Thoracic aorta (tissue), 2 donors: ENCODE measurements around the gene DIP2C. TPM values are rescaled to one million over a fixed set of nuclear protein-coding genes. Genes with fewer than 3 reads are reported as not detected.
A peak's percentile ranks its signal among the peaks of the same experiment; 100 is the strongest.
"Not testable (repeated sequence)": the region's sequence is repeated elsewhere in the genome, so short reads cannot be mapped to it uniquely, and the experiment has no call there.

ENCODE experiments used
- ATAC-seq: fragments of 150-250 bp; one replicate; pipeline ENCODE4 v1.8.0; 2017; ENCODE audit warnings: low read depth; ENCODE audit not compliant: insufficient number of reproducible peaks, low FRiP score
- DNase-seq: peaks from one replicate; pipeline ENCODE4 v3.0.0-alpha.2; 2020; ENCODE audit warnings: low spot score
- H3K27ac ChIP-seq, 2 donors: fragments of 200-600 bp; sonication (generic); 1 replicate in 1 of 2; 2 replicates in 1 of 2; pipeline ENCODE4 v1.5.1; 2016; ENCODE audit warnings: mild to moderate bottlenecking in 2 of 2, moderate library complexity in 2 of 2
- H3K27me3 ChIP-seq: fragments of 200-600 bp; sonication (generic); replicated peaks from 2 replicates; pipeline ENCODE4 v1.6.0; 2016; ENCODE audit warnings: mild to moderate bottlenecking; ENCODE audit not compliant: insufficient read depth
- H3K36me3 ChIP-seq: fragments of 200-600 bp; sonication (generic); one replicate; pipeline ENCODE4 v1.5.1; 2016
- H3K4me1 ChIP-seq, 2 donors: fragments of 200-600 bp; sonication (generic); 1 replicate in 1 of 2; 2 replicates in 1 of 2; pipeline versions ENCODE4 v1.5.1 to v1.6.0; 2016; ENCODE audit warnings: low read depth in 2 of 2, mild to moderate bottlenecking in 1 of 2; ENCODE audit not compliant: control insufficient read depth in 1 of 2
- H3K4me3 ChIP-seq: fragments of 200-600 bp; sonication (generic); 2 replicates; pipeline ENCODE4 v1.5.1; 2016; ENCODE audit warnings: mild to moderate bottlenecking
- H3K9me3 ChIP-seq: fragments of 200-600 bp; sonication (generic); 2 replicates; pipeline ENCODE4 v1.5.1; 2016
- CTCF ChIP-seq: fragments of 200-600 bp; sonication (generic); IDR thresholded peaks from one replicate; pipeline ENCODE4 v1.5.1; 2019; ENCODE audit warnings: antibody characterized with exemption
- total RNA-seq, 2 donors: library from RNA; depleted of rRNA; stranded (reverse); fragments of >200 nt; gene quantifications; one replicate each; pipeline versions ENCODE4 v1.1.0 to v1.2.3, GENCODE V29; 2016

DIP2C gene
- total RNA-seq, 2 donors from 2014 or later, result 36.8 to 44.0 TPM

- H3K9me3 ChIP-seq, result no peaks in the 10 kb centered on the region
- no peak overlapping the region for H3K27ac ChIP-seq
- no peak overlapping the region for H3K4me3 ChIP-seq
- H3K4me1 ChIP-seq, result peaks cover 5 to 11% of the 10 kb centered on the region in 2 donors
- peaks cover 13% of the 10 kb centered on the region for H3K36me3 ChIP-seq
- DNase-seq (no peak), ATAC-seq (no peak)
- TF ChIP-seq CTCF, result no peak
- H3K27me3 ChIP-seq, result no peaks in the 10 kb centered on the region
Observed at GRCh38 chr10:326350-326749, 363.1 kb downstream of the DIP2C start.

- Histone ChIP-seq H3K4me1 (peaks cover 5 to 11% of the 10 kb centered on the region in 2 donors), H3K4me3 (no peak overlapping the region), H3K36me3 (peaks cover 17% of the 10 kb centered on the region), H3K27me3 (no peaks in the 10 kb centered on the region), H3K9me3 (no peaks in the 10 kb centered on the region), H3K27ac (no peak overlapping the region)
- no peak for TF ChIP-seq CTCF
- DNase-seq, result no peak
- ATAC-seq, result no peak
Observed at GRCh38 chr10:325282-325681, 364.2 kb downstream of the DIP2C start.

GRCh38 chr10:324593-324992 is 364.9 kb downstream of the DIP2C start:
- Histone ChIP-seq H3K27me3 (no peaks in the 10 kb centered on the region), H3K36me3 (peaks cover 17% of the 10 kb centered on the region), H3K4me3 (no peak overlapping the region), H3K27ac (peak overlapping the region; percentile 7 to 70), H3K4me1 (peaks cover 5 to 11% of the 10 kb centered on the region in 2 donors), H3K9me3 (no peaks in the 10 kb centered on the region)
- no peak for TF ChIP-seq CTCF
- DNase-seq (no peak), ATAC-seq (no peak)

- H3K9me3 ChIP-seq, result no peaks in the 10 kb centered on the region
- peak; percentile 85 for ATAC-seq
- peak overlapping the region; percentile 50 for H3K4me3 ChIP-seq
- H3K27ac ChIP-seq, result peak overlapping the region; percentile 7 to 70
- peaks cover 5 to 6% of the 10 kb centered on the region in 2 donors for H3K4me1 ChIP-seq
- peak; percentile 69 for DNase-seq
- H3K27me3 ChIP-seq, result no peaks in the 10 kb centered on the region
- peaks cover 17% of the 10 kb centered on the region for H3K36me3 ChIP-seq
- TF ChIP-seq CTCF, result no peak
Observed at GRCh38 chr10:323651-324293, 365.7 kb downstream of the DIP2C start.

GRCh38 chr10:323046-323445 is 366.4 kb downstream of the DIP2C start:
- H3K36me3 ChIP-seq, result peaks cover 21% of the 10 kb centered on the region
- H3K27me3 ChIP-seq, H3K4me3 ChIP-seq, ATAC-seq, H3K9me3 ChIP-seq, DNase-seq, H3K27ac ChIP-seq, H3K4me1 ChIP-seq: not testable (repeated sequence)

GRCh38 chr10:320771-321170 is 368.7 kb downstream of the DIP2C start:
- DNase-seq, result no peak
- no peak for TF ChIP-seq CTCF
- no peaks in the 10 kb centered on the region for H3K27me3 ChIP-seq
- H3K4me3 ChIP-seq, result no peak overlapping the region
- ATAC-seq, result no peak
- H3K4me1 ChIP-seq, result peaks cover 5 to 6% of the 10 kb centered on the region in 2 donors
- no peaks in the 10 kb centered on the region for H3K9me3 ChIP-seq
- H3K36me3 ChIP-seq, result peaks cover 16% of the 10 kb centered on the region
- H3K27ac ChIP-seq, result no peak overlapping the region
